Stimulated activated CD8-positive, alpha-beta memory T cell treated with anti-CD3 and anti-CD28 coated beads, Interleukin-2, amount 100 ng/mL, for 1 hour (primary cell): ENCODE results near the gene OVOL1.

Experiments used
- DNase-seq, 2 donors: peaks; one replicate each; pipeline ENCODE4 v3.0.0-alpha.2; 2020; ENCODE audit warnings: low read depth in 2 of 2

The OVOL1 gene

GRCh38 chr11:65791719-65792213, 4.9 kb downstream of the OVOL1 start:
- DNase-seq: peak in 1 of 2 donors; percentile 10

GRCh38 chr11:65792456-65792855, 5.6 kb downstream of the OVOL1 start:
- DNase-seq: no peak

GRCh38 chr11:65793144-65793581, 6.3 kb downstream of the OVOL1 start:
- no peak for DNase-seq

GRCh38 chr11:65793625-65794400, 7.0 kb downstream of the OVOL1 start:
- no peak for DNase-seq

GRCh38 chr11:65794570-65795510, 8.0 kb downstream of the OVOL1 start:
- DNase-seq: no peak

GRCh38 chr11:65796726-65797601, 10.1 kb downstream of the OVOL1 start:
- no peak for DNase-seq

- no peak for DNase-seq
These were observed 10.8 kb downstream of the OVOL1 start for GRCh38 chr11:65797711-65798110.

GRCh38 chr11:65798882-65799281, 12.0 kb downstream of the OVOL1 start:
- no peak for DNase-seq

GRCh38 chr11:65801153-65801987, 14.5 kb downstream of the OVOL1 start:
- no peak for DNase-seq

GRCh38 chr11:65802841-65803240, 16.0 kb downstream of the OVOL1 start:
- no peak for DNase-seq

- no peak for DNase-seq
These were observed 17.1 kb downstream of the OVOL1 start for GRCh38 chr11:65803797-65804492.

GRCh38 chr11:65806979-65807378, 20.1 kb downstream of the OVOL1 start:
- DNase-seq: no peak

- no peak for DNase-seq
These were observed 22.0 kb downstream of the OVOL1 start for GRCh38 chr11:65808744-65809341.

GRCh38 chr11:65809496-65809895, 22.6 kb downstream of the OVOL1 start:
- DNase-seq: no peak

- DNase-seq: no peak
These were observed 23.4 kb downstream of the OVOL1 start for GRCh38 chr11:65810046-65810868.

GRCh38 chr11:65811764-65812475, 25.1 kb downstream of the OVOL1 start:
- no peak for DNase-seq

GRCh38 chr11:65814131-65814985, 27.5 kb downstream of the OVOL1 start:
- DNase-seq: no peak
